ENCODE data around the gene RDH13. TPM values are rescaled to one million over a fixed set of nuclear protein-coding genes. Genes with fewer than 3 reads are reported as not detected.

The RDH13 gene
- polyA plus RNA-seq, 1 experiment: 3.1 TPM

GRCh38 chr19:55018216-55018615 lies 44.7 kb downstream of the RDH13 start:
- peaks cover 37% of the 10 kb centered on the region for H3K9me3 ChIP-seq (ENCODE audit: control insufficient read depth, insufficient read depth, low read length)
- H3K4me3 ChIP-seq (ENCODE audit: low read depth, low read length): no peak overlapping the region
- H3K27ac ChIP-seq (ENCODE audit: low read depth, low read length): no peak overlapping the region
- DNase-seq (ENCODE audit: low read depth, low spot score): no peak
- no peaks in the 10 kb centered on the region for H3K27me3 ChIP-seq (ENCODE audit: control insufficient read depth, insufficient read depth, low read length)
- POLR2A ChIA-PET: no interaction called here
- CTCF ChIA-PET: interaction anchor here (0.6 kb wide), 1 partner anchor 1215 kb away, joined by 6 read pairs; no protein-coding TSS in a partner anchor
- no peak for TF ChIP-seq CTCF (IDR thresholded peaks at IDR 0.05; ENCODE audit: low read depth, low read length)

GRCh38 chr19:55016017-55016416 lies 46.9 kb downstream of the RDH13 start:
- no peak for TF ChIP-seq CTCF (IDR thresholded peaks at IDR 0.05; ENCODE audit: low read depth, low read length)
- POLR2A ChIA-PET: no interaction called here
- no peaks in the 10 kb centered on the region for H3K27me3 ChIP-seq (ENCODE audit: control insufficient read depth, insufficient read depth, low read length)

GRCh38 chr19:55015126-55015525 lies 47.8 kb downstream of the RDH13 start:
- H3K27me3 ChIP-seq (ENCODE audit: control insufficient read depth, insufficient read depth, low read length): no peaks in the 10 kb centered on the region
- ChIA-PET CTCF (no interaction called here), POLR2A (no interaction called here)
- no peak for TF ChIP-seq CTCF (IDR thresholded peaks at IDR 0.05; ENCODE audit: low read depth, low read length)
- peaks cover 35% of the 10 kb centered on the region for H3K9me3 ChIP-seq (ENCODE audit: control insufficient read depth, insufficient read depth, low read length)
- no peak overlapping the region for H3K4me3 ChIP-seq (ENCODE audit: low read depth, low read length)
- no peak for DNase-seq (ENCODE audit: low read depth, low spot score)
- H3K27ac ChIP-seq (ENCODE audit: low read depth, low read length): no peak overlapping the region

More at GRCh38 chr19:55016017-55016416, 46.9 kb downstream of the RDH13 start:
- DNase-seq (ENCODE audit: low read depth, low spot score): no peak
- H3K9me3 ChIP-seq (ENCODE audit: control insufficient read depth, insufficient read depth, low read length): peaks cover 39% of the 10 kb centered on the region
- H3K4me3 ChIP-seq (ENCODE audit: low read depth, low read length): no peak overlapping the region
- H3K27ac ChIP-seq (ENCODE audit: low read depth, low read length): no peak overlapping the region
- CTCF ChIA-PET: no interaction called here

GRCh38 chr19:55014714-55015113 lies 48.2 kb downstream of the RDH13 start:
- Histone ChIP-seq H3K27me3 (ENCODE audit: control insufficient read depth, insufficient read depth, low read length) (no peaks in the 10 kb centered on the region), H3K9me3 (ENCODE audit: control insufficient read depth, insufficient read depth, low read length) (peaks cover 35% of the 10 kb centered on the region), H3K27ac (ENCODE audit: low read depth, low read length) (no peak overlapping the region), H3K4me3 (ENCODE audit: low read depth, low read length) (no peak overlapping the region)
- no peak for DNase-seq (ENCODE audit: low read depth, low spot score)
- CTCF ChIA-PET: no interaction called here
- no peak for TF ChIP-seq CTCF (IDR thresholded peaks at IDR 0.05; ENCODE audit: low read depth, low read length)
- POLR2A ChIA-PET: no interaction called here

GRCh38 chr19:55013596-55013995 lies 49.4 kb downstream of the RDH13 start:
- no peak overlapping the region for H3K4me3 ChIP-seq (ENCODE audit: low read depth, low read length)
- ChIA-PET CTCF (no interaction called here), POLR2A (no interaction called here)
- peaks cover 35% of the 10 kb centered on the region for H3K9me3 ChIP-seq (ENCODE audit: control insufficient read depth, insufficient read depth, low read length)
- no peak for TF ChIP-seq CTCF (IDR thresholded peaks at IDR 0.05; ENCODE audit: low read depth, low read length)
- H3K27ac ChIP-seq (ENCODE audit: low read depth, low read length): no peak overlapping the region
- no peaks in the 10 kb centered on the region for H3K27me3 ChIP-seq (ENCODE audit: control insufficient read depth, insufficient read depth, low read length)
- no peak for DNase-seq (ENCODE audit: low read depth, low spot score)
